ENCODE measurements around the gene PIP5K1B. TPM values are rescaled to one million over a fixed set of nuclear protein-coding genes. Genes with fewer than 3 reads are reported as not detected.

The PIP5K1B gene
- total RNA-seq, 1 experiment from 2014 or later: 1.1 TPM

DNA sequence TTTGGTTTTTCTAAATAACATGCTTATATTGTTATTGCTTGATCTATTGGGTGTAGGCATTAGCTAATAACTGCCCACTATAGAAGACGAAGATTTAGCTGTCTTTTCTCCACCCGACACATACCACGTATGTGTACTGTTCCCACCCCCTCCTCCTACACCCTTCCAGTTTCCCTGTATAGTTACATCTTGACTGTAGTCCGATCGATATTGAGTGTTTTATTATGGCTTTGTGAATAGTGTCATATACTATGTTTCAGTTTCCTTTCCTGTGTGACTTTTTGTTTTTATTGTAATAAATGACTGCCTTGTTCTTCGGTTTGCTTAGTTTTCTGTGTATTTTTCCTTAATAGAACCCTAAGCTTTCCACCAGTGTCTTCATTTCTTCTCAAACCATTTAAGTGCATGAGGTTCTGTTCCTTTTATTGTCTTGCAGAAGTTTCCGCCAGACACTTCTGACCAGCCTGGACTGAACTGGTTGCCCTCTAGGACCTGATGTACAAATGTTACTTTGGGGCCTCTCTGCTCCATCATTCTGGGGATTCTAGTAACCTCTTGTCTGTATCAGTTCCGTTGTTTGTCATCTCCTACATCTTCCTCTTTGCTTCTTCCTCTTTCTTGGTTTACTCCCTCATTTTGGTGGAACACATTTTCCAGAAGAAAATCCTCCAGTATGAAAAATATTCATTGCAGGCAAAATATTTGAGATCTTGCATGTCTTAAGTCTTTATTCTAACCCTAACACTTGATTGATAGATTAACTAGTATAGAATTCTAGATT is 247.0 kb downstream of the PIP5K1B start:
- DNase-seq (ENCODE audit: low spot score): no peak

DNA sequence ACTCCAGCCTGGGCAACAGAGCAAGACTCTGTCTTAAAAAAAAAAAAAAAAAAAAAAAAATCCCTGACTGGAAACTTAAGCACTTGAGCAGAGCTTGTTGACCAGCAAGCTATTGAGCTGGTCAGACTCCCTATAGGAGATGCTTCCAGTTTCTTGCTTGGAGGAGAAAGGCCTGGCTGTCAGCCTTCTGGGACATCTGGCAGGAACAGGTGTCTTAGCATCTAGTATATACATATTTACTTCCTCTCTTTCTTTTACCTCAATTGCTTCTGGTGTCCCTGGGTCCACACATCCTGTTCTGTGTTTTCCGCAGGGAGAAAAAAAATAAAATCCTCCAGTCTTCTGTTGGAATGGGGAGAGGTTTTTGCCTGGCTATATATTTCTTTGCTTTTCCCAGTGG is 248.7 kb downstream of the PIP5K1B start:
- no peak for DNase-seq (ENCODE audit: low spot score)

DNA sequence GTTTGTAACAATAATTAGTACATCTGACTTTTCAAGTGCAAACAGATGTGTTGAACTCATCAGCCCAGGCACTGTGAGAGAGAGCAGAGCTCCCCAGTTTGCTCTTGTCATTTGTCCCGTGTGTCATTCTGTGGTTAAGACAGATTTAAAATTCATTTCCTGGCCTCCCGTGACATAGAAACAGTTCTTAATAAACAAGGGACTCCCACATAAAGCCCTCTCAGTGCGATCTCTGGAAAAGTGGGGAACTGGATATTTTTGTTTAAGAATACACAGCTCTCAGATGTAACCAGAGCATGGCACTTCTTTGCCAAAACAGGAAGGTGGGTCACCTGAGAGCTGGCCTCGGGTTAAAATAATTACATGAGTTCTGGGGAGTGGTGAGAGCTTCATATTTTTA is 250.3 kb downstream of the PIP5K1B start:
- no peak for DNase-seq (ENCODE audit: low spot score)

DNA sequence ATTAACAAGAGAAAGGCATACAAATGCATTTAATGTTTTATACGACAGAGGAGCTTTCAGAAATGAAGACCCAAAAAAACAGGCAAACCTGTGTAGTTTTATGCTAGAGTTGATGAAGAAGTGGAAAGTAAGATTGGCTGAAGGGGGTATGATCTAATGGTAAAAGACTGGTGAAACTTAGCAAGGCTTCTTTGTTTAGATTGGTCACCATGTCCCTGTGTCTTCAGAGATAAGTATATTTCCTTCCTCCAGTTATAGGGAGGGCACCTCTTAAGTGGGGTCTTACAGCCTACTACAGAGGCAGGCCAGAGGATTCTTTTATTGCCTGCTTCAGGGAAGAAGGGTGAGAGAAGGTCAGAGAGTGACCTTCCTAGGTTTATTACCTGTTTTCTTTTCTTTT is 252.4 kb downstream of the PIP5K1B start:
- DNase-seq (ENCODE audit: low spot score): no peak

DNA sequence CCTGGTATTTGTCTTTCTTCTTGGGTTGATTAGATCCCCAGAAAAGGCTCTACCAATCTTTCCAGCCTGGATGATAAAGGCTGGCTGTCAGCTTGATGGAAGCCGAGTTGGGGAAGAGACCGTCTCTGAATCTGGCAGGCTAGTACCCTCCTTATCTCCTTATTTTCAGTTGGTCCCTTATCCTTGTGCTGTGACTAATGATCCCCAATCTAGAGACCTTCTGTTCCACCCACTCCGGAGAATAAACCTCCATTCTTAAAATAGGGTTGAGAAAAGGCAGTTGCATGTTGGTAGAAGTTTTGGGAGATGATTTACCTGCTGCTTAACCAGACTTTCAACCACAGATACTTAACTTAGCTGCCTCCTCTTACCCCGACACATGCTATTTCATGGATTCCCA is 256.5 kb downstream of the PIP5K1B start:
- no peak for DNase-seq (ENCODE audit: low spot score)

DNA sequence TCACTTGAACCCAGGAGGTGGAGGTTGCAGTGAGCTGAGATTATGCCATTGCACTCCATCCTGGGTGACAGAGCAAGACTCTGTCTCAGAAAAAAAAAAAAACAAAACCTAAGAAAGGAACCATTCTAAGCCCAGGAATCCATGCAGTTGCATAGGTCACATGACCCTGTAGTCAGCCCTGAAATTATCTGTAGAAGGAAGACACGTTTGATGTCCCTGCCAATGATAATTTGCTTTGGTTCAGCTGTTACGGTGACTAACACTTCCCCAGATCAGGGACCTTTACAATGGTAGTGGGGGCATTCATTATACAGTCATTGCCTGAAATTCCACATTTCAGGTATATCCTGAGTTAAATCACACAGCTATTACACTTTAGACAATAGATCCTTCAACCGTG is 258.4 kb downstream of the PIP5K1B start:
- DNase-seq (ENCODE audit: low spot score): no peak

DNA sequence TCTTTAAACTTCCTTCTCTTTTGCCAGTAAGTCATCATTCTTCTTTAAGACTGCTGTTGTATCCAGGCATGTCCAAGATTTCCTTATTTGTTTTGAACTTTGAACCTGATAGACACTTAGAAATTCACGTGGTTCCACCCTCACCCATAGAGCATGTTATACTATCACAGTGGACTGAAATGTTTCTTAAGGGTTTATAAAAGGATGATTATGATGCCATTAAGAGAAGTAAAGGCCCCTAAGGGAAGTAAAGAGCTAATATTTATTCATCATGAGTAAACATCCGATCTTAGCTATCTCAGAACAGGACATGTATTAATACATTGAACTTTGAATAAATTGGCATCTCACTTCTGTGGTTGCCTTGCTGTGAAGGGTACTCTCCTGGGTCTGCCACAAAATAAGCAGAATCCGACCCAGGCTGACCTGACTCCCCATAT is 259.1 kb downstream of the PIP5K1B start:
- peak; percentile 59 for DNase-seq (ENCODE audit: low spot score)

DNA sequence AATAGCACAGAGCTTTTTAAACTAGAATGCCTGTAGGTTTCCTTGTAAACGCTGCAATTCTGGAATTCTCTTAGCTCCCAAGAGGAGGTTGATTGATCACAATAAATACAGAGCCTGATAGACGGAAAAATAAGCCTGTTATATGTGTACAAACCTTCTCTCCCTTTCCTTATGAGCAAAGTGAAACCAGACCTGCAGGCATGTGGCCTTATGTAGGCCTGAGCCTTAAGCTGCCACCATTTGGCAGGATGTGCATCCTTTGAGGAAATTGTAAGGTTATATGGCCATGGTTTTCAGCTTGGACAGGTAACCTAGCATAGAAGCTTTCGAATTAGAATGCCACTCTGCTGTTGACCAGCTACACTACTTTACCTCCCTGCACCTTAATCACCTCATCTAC is 259.7 kb downstream of the PIP5K1B start:
- DNase-seq (ENCODE audit: low spot score): peak; percentile 22

DNA sequence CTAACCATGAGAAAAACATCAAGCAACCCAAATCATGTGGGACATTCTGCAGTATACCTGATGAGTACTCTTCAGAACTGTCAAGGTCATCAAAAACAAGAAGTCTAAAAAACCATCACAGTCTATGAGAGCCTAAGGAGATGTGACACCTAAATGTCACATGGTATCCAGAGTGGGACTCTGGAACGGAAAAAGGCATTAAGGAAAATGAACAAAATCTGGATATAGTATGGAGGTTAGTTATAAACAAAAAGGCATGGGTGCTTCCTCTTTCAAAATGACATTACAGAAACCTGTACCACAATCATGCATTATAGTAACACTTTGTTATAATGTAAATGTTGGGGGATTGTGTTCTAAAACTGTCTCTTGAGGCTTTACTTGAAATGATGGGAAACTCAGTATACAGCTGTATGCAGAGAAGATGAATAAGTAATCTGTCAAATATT is 261.5 kb downstream of the PIP5K1B start:
- DNase-seq (ENCODE audit: low spot score): no peak

DNA sequence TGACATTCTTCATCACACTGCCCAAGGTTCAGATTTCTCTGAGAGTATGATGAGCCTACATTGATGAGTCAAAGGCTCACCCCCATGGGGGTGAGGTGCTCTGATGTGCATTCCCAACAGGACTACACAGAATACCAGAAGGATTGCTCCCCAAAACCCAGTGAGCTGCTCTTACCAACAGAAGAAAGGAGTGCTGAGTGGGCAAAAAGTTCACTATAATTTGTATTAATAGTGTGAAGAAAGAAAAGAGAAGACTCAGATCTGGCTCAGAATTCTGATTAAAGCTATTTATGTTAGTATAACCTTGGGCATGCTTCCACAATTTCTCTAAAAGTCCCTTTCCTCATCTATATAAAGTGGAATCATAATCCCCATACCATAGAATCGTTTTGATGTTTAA is 262.8 kb downstream of the PIP5K1B start:
- no peak for DNase-seq (ENCODE audit: low spot score)

DNA sequence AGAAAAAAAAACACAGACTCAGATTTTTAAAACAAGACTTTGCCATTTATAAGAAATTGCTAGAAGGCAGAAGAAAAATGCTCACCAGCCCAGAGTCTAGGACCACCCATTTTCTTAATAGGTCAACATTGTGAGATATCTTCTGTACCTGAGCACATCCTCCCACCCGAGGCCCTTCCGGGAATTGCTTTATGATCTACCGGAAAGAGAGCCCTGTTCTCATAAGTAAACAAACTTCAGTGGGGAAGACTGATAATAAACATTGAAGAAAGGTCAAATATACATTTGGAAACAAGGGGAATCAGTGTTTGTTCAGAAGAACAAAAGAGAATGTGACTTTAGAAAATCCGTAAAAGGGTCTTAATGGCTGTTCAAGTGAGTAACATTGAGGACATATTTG is 264.5 kb downstream of the PIP5K1B start:
- DNase-seq (ENCODE audit: low spot score): no peak

DNA sequence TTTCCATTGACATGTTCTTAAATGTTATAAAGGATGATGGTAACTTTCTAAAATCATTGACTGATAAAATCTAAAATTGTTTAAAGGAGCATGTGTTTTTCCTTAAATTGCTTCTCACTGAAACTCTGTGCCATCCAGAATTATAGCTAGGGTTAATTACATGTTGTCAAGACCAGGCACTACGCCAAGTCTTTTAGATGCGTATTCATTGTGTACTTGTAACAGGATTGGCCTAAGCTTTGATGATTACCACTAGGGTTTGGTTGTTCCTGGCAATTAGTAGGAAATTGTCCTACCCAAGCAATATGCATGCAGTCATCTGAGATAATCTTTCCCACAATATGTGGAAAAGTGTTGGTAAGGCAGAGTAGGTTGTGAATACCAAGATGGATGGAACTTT is 265.1 kb downstream of the PIP5K1B start:
- DNase-seq (ENCODE audit: low spot score): peak; percentile 18

DNA sequence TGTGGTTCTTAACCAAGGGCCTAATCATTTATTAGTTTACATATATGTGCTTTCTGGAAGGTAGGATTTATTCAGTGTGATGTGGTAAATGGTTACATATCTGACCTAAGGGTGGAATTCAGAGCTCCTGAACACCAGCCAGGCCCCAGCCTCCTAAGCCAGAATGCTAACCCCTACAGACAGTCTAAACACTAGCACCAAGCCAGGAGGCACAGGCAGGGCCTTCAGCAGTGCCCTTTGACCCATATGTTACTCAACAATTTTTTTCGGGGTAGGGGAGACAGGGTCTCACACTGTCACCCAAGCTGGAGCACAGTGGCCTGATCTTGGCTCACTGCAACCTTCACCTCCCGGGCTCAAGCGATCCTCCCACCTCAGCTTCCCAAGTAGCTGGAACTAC is 268.6 kb downstream of the PIP5K1B start:
- DNase-seq (ENCODE audit: low spot score): no peak

DNA sequence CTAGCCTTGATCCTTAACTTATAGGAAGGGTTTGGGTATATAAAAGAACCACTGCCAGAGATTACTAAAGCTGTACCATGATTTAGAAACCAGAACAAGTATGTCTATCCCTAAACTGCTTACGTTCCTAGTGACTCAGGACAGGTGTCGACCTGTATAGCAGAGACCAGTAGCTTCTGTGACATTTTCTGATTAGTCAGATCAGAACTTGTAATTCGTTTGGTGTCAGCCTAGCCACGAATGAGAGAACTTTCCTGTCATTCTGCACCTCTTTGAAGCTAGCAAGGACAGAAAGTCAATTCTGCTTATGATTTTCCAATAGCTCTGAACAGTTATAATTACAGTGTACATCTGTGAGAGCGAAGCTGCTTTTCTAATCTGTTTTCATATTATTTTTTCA is 269.4 kb downstream of the PIP5K1B start:
- DNase-seq (ENCODE audit: low spot score): no peak

DNA sequence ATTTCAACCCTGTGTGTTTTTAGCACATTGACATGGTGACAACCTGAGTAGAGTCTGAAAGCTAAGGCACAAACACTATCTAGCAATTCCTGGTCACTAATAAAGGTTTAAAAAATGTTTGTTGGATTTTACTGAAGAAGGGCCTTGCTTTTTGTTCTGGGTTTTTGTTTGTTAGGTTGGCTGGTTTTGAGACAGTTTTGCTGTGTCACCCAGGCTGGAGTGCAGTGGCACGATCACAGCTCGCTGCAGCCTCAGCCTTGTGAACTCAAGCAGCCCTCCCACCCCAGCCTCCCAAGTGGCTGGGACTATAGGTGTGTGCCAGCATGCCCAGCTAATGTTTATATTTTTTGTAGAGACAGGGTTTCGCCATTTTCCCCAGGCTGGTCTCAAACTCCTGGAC is 269.9 kb downstream of the PIP5K1B start:
- no peak for DNase-seq (ENCODE audit: low spot score)

DNA sequence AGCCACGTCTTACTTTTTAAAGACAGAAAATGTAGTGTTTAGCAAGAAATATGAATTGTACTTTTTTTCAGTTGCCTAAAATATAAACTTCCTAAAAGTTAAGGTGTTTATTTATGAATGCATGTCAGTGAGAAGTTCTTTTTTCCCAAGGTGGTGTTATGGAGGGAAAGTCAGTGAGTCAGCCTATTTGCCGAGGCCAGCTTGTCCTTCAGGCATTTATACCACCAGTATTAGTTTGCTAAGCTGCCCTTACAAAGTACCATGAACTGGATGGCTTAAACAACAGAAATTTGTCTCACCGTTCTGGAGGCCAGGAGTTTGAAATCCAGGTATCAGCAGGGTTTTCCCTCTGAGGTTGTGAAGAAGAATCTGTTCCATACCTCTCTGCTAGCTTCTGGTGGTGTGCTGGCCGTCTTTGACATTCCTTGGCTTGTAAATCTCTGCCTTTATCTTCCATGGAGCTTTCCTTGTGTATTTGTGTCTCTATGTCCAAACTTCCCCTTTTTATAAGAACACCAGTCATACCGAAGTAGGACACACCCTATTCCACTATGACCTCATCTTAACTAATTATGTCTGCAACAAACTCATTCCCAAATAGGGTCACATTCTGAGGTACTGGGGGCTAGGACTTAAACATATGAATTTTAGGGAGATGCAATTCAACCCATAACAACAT is 270.5 kb downstream of the PIP5K1B start:
- no peak for DNase-seq (ENCODE audit: low spot score)

DNA sequence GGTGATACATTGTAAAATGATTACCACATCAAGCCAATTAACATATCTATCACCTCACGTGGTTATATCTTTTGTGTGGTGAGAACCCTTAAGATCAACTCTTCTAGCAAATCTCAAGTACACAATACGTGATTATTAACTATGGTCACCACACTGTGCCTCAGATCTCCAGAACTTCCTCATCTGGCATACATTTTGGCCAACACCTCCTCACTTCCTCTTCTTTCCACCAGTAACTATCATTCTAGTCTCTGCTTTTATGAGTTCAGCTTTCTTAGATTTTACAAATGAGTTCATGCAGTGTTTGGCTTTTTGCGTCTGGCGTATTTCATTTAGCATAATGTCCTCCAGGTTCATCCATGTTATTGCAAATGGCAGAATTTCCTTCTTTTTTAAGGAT is 273.0 kb downstream of the PIP5K1B start:
- DNase-seq (ENCODE audit: low spot score): no peak

DNA sequence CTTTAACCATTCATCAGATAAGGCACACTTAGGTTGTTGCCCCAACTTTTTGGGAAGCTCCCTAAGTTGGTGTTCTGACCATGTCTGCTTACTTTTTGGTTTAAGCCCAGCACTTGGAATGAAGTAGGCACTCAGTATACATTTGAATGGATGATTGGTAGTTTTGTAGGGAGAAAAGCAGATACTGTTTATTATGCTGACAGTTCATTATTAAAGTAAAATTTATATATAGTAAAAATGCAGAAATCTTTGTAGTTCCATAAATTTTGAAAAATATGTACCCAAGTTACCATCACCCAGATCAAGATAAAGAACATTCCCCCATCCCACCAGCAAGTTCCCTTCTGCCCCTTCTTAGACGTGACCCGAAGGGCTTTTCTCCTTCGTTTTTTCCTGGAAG is 273.5 kb downstream of the PIP5K1B start:
- DNase-seq (ENCODE audit: low spot score): no peak

DNA sequence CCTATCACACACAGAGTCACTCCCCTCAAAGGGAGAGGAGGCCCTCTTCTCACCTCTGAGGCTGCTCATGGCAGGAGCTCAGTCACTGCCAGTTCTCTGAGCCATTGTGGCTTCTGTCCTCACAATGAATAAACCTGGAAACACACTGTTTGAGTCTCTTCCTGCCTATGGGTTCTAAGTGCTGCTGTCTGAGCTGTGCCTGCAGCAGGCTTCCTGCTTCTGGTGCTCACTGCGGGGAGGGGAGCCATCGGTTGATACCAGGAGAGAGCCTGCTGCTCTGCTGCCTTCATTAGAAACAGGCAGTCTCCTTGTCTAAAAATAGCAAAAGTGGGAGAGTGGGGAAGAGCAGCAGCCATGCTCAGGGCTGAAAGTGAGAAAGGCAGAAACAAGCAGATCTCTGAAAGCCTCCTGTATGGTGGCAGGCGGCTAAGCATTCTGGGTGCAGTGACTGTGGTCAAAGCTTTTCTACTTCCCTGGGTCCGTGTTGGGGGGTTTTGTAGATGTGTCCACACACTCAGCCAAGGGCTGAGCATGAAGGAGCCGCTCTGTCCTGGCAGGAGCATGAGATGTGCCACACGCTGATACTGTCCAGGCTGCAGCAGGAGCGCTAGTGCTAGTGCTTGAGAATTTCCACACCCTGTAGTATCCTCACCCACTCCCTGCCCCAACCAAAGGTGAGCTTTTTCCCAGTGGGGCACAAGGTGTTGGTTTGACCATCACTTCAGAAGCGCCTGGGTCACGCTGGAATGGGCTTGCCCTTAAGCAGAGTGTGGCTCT is 274.7 kb downstream of the PIP5K1B start:
- DNase-seq (ENCODE audit: low spot score): no peak

DNA sequence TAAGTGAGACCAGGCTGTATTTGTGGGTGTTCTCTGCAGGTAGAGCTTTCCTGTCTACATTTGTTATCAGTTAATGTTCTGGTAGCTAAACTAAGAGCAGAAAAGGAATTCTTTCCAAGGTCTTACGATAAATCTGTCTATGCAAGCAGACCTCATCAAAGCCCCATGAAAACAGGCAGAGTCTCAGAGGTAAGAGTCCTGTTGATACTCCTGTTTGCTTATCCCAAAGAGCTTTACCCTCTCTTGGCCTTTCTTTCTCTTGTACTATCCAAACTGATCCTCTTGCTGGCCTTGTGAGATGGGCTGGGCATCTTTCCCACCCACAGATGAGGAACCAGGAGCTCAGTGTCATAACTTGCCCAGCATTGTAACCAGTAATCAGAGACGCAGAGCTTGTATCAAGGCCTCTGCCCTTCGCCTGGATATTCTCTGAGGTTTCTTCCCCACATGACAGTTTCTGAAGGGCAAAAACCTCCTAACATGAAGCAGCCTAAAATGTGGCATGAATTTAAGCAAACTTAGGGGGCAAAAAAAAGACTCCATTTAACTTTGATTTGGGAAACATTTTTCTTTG is 275.4 kb downstream of the PIP5K1B start:
- DNase-seq (ENCODE audit: low spot score): no peak

DNA sequence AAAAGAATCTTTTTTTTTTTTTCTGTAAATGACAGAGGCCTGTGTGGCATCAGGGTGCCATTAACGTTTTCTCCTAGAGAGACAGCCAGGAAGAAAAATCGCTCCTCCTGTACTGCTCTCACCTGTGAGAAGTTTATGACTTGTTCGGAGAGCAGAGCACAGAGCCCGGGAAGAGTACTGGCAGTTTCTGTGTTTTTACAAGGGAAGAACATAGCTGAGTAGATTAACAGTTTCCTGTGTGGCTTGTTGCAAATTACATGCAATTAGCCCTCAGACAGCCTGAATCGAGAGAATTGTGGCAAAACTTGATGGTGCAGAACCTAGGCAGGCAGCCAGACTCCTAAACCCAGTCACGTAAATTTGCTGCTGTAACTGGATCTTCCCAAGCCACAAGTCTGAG is 276.7 kb downstream of the PIP5K1B start:
- no peak for DNase-seq (ENCODE audit: low spot score)

DNA sequence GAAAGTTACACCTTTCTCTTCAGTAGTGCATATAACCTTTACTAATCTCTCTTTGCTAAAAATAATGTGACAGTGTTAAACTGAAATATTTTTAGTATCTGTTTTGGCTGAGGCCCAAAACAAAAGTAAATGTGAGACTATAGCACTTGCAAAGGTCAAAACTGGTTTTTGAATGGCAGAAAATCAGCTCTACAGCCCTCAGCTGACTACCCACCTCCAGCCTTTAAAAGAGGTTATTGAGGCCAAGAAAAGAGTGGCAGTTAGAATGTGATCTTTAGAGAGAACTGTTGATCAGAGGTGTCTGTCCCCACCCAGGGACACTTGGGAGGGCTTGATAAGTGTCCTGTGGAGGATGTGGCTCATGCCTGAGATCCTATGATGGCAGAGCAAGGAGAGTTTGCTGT is 278.0 kb downstream of the PIP5K1B start:
- DNase-seq (ENCODE audit: low spot score): no peak

Measured in HT-29 (cell line).